Panc1 (cell line): ENCODE data around the gene IDE.

Experiments
- CTCF ChIP-seq: fragments of 450-650 bp; IDR thresholded peaks from 2 replicates; pipeline ENCODE4 v1.5.1; 2017; ENCODE audit warnings: mild to moderate bottlenecking
- POLR2AphosphoS5 ChIP-seq: IDR thresholded peaks from 2 replicates; pipeline ENCODE4 v1.6.1; 2012; ENCODE audit warnings: mild to moderate bottlenecking, low read depth, low read length, moderate library complexity
- REST ChIP-seq, 2 experiments: IDR thresholded peaks; 2 replicates each; pipeline ENCODE4 v1.6.1; 2011 to 2012; ENCODE audit warnings: low read depth in 2 of 2, control low read depth in 1 of 2, low read length in 1 of 2, mild to moderate bottlenecking in 1 of 2, moderate library complexity in 1 of 2; ENCODE audit not compliant: insufficient read depth in 1 of 2
- SIN3A ChIP-seq: IDR thresholded peaks from 2 replicates; pipeline ENCODE4 v1.6.1; 2012; ENCODE audit warnings: low read depth, mild to moderate bottlenecking, low read length, moderate library complexity, borderline replicate concordance; ENCODE audit not compliant: insufficient read depth
- TCF7L2 ChIP-seq: IDR thresholded peaks from 2 replicates; pipeline ENCODE4 v1.6.1; 2011; ENCODE audit warnings: mild to moderate bottlenecking, low read depth, low read length, inconsistent platforms

- TF ChIP-seq CTCF (no peak), SIN3A (no peak), TCF7L2 (no peak), REST (IDR thresholded peaks at IDR 0.05; ENCODE audit: insufficient read depth in 1 of 2, low read depth in 2 of 2, low read length in 1 of 2) (no peak), POLR2AphosphoS5 (no peak)
These were observed 121.6 kb downstream of the IDE start for GRCh38 chr10:92452313-92452712.
